K562 (cell line): ENCODE data around the gene CSF1. TPM values are rescaled to one million over a fixed set of nuclear protein-coding genes. Genes with fewer than 3 reads are reported as not detected.

Source experiments
- CBFA2T2 ChIP-seq: fragments of 450-650 bp; conservative IDR thresholded peaks from 2 replicates; pipeline ENCODE4 v1.6.1; 2017; ENCODE audit warnings: mild to moderate bottlenecking
- DDX20 ChIP-seq: fragments of 450-650 bp; IDR thresholded peaks from 2 replicates; pipeline ENCODE4 v1.6.1; 2016; ENCODE audit warnings: missing genetic modification characterization, low read depth, mild to moderate bottlenecking, missing compliant biosample characterization, moderate library complexity
- E2F3 ChIP-seq: fragments of 250-450 bp; sonication (Bioruptor Pico); IDR thresholded peaks from 2 replicates; pipeline ENCODE4 v1.4.0; 2020; ENCODE audit warnings: mild to moderate bottlenecking
- HDAC8 ChIP-seq: fragments of 450-650 bp; IDR thresholded peaks from 2 replicates; pipeline ENCODE4 v1.6.1; 2016; ENCODE audit warnings: mild to moderate bottlenecking, missing genetic modification characterization, moderate library complexity, missing compliant biosample characterization
- MECOM ChIP-seq: fragments of 250-450 bp; sonication (Bioruptor Pico); IDR thresholded peaks from 2 replicates; pipeline ENCODE4 v1.8.0; 2022; ENCODE audit warnings: inconsistent platforms
- MEF2D ChIP-seq: conservative IDR thresholded peaks from 2 replicates; pipeline ENCODE4 v1.6.1; 2016; ENCODE audit warnings: low read depth, missing genetic modification characterization, missing compliant biosample characterization
- MITF ChIP-seq: IDR thresholded peaks from 2 replicates; pipeline ENCODE4 v1.6.1; 2014; ENCODE audit warnings: antibody characterized with exemption
- NKRF ChIP-seq: fragments of 450-650 bp; IDR thresholded peaks from 2 replicates; pipeline ENCODE4 v1.6.1; 2016; ENCODE audit warnings: borderline replicate concordance
- NR2C1 ChIP-seq, 2 experiments: fragments of 450-650 bp; IDR thresholded peaks; 2 replicates each; pipeline ENCODE4 v1.6.1; 2017; ENCODE audit warnings: mild to moderate bottlenecking in 2 of 2, antibody characterized with exemption in 1 of 2, inconsistent platforms in 1 of 2, missing compliant biosample characterization in 1 of 2, missing genetic modification characterization in 1 of 2
- SP1 ChIP-seq: sonication (generic); formaldehyde crosslinking; IDR thresholded peaks from 2 replicates; pipeline ENCODE4 v1.8.1; 2022; ENCODE audit warnings: mild to moderate bottlenecking, missing genetic modification reagents
- ZBTB40 ChIP-seq, 2 experiments: fragments of 450-650 bp in 1 of 2; sonication (generic) in 1 of 2; formaldehyde crosslinking in 1 of 2; IDR thresholded peaks; 2 replicates each; pipeline versions ENCODE4 v1.7.1 to v1.9.0; 2016 to 2022; ENCODE audit warnings: inconsistent platforms in 1 of 2, mild to moderate bottlenecking in 1 of 2, missing genetic modification reagents in 1 of 2
- ZNF212 ChIP-seq: fragments of 450-650 bp; formaldehyde crosslinking; IDR thresholded peaks from 2 replicates; pipeline ENCODE4 v1.4.0; 2020; ENCODE audit warnings: mild to moderate bottlenecking
- ZNF76 ChIP-seq: fragments of 250-450 bp; sonication (Bioruptor Pico); IDR thresholded peaks from 2 replicates; pipeline ENCODE4 v1.4.0; 2020; ENCODE audit warnings: mild to moderate bottlenecking, moderate library complexity, borderline replicate concordance
- polyA plus RNA-seq, 8 experiments: library from polyadenylated mRNA; depleted of rRNA in 4 of 8; stranded (reverse) in 5 of 8; unstranded in 3 of 8; fragments of >200 nt; fragmentation: Nextera tagmentation in 2 of 8; fragmentation: Illumina TruSeq in 1 of 8; extraction: Ambion mirVana in 2 of 8; extraction: Trizol in 1 of 8; gene quantifications; 2 replicates each; pipeline versions ENCODE4 v1.2.1 to v1.2.3, GENCODE V29; 2011 to 2014; ENCODE audit warnings: inconsistent platforms in 1 of 8, missing spikeins in 1 of 8
- total RNA-seq, 7 experiments: library from RNA; depleted of rRNA in 6 of 7; stranded (reverse); fragments of >200 nt in 6 of 7; fragmentation: Illumina TruSeq in 2 of 7; extraction: Trizol in 2 of 7; gene quantifications; 2 replicates each; pipeline versions ENCODE4 v1.2.1 to v1.2.3, GENCODE V29; 2011 to 2021; ENCODE audit warnings: low replicate concordance in 1 of 7

CSF1 gene
- total and polyA plus RNA-seq, 9 of the 15 experiments (the other 6 are each of a cell fraction or from before 2014, with no cell fraction given): 0.18 to 11.8 (median 2.8) TPM

- TF ChIP-seq ZBTB40 (IDR thresholded peaks at IDR 0.05) (peak; percentile 90), ZBTB40 (CRISPR knock-in tag; IDR thresholded peaks at IDR 0.05) (0 out of 2 replicates have a peak, but pooled peaks have one; percentile 12), SP1 (CRISPR knock-in tag) (peak; percentile 56; the same call in 1 of the 2 replicates), E2F3 (CRISPR knock-in tag) (peak; percentile 20; the same call in 1 of the 2 replicates), MECOM (CRISPR knock-in tag) (0 out of 2 replicates have a peak, but pooled peaks have one; percentile 8), NR2C1 (IDR thresholded peaks at IDR 0.05) (peak; percentile 68; the same call in 1 of the 2 replicates), NR2C1 (tag; IDR thresholded peaks at IDR 0.05) (no peak; the same call in 1 of the 2 replicates), DDX20 (tag) (peak; percentile 58; the same call in 1 of the 2 replicates), ZNF76 (CRISPR knock-in tag) (0 out of 2 replicates have a peak, but pooled peaks have one; percentile 77), HDAC8 (tag) (0 out of 2 replicates have a peak, but pooled peaks have one; percentile 45), CBFA2T2 (0 out of 2 replicates have a peak, but pooled peaks have one; percentile 29), MITF (peak; percentile 99), MEF2D (tag) (peak; percentile 34), ZNF212 (no peak), NKRF (no peak)
Observed at GRCh38 chr1:109901524-109902145, 9.0 kb upstream of the CSF1 start (continued).
